HG02852 (cell line): ENCODE results near the gene HSP90AA1.
"Not testable (repeated sequence)": the region's sequence is repeated elsewhere in the genome, so short reads cannot be mapped to it uniquely, and the experiment has no call there.

Source experiments
- ATAC-seq: cut with Tn5 transposase; IDR thresholded peaks from one replicate; pipeline ENCODE4 v1.9.1; 2021; ENCODE audit warnings: mild to moderate bottlenecking, moderate library complexity; ENCODE audit not compliant: unreplicated experiment

The HSP90AA1 gene

DNA sequence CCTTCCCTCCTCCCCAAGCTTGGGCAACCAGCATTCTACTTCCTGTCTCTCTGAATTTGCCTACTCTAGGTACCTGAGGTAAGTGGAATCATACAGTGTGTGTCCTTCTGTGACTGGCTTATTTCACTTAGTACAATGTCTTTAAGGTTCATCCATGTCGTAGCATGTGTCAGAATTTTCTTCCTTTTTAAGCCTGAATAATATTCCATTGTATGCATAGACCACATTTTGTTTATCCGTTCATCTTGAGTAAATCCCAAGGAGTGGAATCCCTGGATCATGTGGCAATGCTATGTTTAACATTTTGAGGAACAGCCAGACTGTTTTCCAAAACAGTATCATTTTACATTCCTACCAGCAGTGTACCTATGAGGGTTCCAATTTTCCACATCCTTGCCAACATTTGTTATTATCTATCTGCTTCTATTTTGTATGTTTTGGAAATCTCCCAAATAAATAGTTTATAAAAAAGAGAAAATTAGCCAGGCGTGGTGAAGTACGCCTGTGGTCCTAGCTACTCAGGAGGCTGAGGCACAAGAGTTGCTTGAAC, 12.4 kb downstream of the HSP90AA1 start:
- ATAC-seq = no peak

GRCh38 chr14:102071283-102071998, 15.4 kb downstream of the HSP90AA1 start:
- ATAC-seq = no peak

DNA sequence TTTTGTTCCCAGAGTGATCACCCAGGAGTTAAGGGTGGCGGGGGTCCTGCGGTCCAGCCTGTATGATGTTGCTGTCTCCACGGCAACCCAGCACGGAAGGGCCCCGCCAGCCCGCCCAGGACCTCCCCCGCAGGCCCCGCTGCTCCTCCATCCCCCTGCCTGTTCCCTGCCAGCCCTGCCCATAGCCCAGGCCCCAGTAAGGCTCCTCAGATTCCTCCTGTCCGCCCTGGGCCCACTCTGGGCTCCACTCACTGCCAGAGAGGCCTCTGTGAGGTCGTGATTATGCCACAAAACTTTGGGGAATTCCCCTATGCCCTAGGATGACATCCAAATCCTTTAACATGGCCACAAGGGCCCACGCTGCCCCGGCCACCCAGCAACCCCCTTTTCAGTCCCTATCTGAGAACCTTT, 20.8 kb downstream of the HSP90AA1 start:
- no peak for ATAC-seq

DNA sequence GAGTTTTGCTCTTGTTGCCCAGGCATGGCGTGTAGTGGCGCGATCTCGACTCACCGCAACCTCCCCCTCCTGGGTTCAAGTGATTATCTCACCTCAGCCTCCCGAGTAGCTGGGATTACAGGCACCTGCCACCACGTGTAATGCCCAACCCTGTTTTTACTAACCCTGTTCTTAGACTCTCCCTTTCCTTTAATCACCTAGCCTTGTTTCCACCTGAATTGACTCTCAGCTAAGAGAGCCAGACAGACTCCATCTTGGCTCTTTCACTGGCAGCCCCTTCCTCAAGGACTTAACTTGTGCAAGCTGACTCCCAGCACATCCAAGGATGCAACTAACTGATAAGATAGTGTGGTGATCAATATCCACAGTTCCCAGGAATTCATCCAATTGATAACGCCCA, 22.3 kb downstream of the HSP90AA1 start:
- ATAC-seq = not testable (repeated sequence)

DNA sequence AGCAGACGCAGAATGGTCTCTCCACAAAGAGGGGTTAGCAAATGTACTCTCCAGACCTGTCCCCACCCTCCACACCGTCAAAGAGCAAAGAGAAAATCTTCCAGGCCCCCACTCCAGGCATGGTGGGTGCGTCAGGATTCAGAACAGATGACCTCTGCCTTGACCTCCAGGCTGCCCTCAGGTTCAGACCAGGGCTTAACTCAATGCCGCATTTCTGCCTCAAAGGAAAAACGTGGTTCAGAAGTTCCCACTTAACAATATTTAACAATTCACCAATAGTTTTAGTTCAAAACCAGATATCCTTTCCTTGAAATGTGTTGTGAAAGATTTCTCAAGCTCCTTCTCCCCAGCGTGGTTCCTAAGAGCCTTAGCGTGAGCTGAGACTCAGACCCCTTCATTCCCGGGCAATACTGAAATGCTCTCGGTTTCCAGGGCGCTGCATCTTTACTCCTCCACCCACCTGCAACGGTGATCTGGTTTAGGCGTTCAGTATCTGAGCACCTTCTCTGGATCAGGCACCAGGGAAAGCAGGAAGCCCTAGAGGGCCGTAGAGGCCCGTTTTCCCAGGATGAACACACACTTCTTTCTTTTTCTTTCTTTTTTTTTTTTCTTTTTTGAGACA, 22.9 kb downstream of the HSP90AA1 start:
- ATAC-seq = no peak

DNA sequence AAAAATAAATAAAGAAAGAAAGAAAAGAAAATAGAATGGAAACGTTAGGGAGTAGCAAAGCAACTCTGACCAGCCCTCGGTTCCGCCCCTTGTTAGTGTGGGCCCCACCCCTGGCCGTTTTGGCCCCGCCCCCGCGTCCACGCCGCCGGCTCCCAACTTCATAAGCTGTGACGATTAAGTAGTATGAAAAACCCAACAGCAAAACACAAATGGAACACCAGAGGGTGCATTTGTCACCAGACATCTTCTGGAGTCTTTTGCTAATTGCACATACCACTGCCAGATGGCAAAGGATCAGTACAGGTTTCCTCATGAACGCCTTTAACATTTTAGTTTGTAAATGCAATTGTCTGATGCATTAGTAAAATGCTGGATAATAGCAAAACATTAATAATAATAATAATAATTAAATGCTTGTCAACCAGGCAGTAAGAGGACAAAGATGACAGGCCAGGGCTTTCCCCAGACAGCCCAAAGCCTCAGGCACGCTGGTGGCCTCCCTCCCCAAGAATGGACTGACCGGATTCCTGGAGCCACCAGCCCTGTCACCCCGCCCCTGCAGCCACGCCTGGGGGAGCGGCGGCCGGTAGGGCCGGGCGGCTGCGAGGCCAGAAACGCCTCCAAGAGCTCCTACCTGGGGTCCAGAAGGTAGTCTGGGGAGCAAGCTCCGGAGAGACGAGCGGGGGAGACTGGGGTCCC, 23.6 kb downstream of the HSP90AA1 start:
- ATAC-seq = no peak

GRCh38 chr14:102058961-102059360, 27.9 kb downstream of the HSP90AA1 start:
- ATAC-seq = no peak

GRCh38 chr14:102058146-102058545, 28.7 kb downstream of the HSP90AA1 start:
- ATAC-seq = no peak

- no peak for ATAC-seq
Measured at GRCh38 chr14:102057480-102058114, 29.2 kb downstream of the HSP90AA1 start.

DNA sequence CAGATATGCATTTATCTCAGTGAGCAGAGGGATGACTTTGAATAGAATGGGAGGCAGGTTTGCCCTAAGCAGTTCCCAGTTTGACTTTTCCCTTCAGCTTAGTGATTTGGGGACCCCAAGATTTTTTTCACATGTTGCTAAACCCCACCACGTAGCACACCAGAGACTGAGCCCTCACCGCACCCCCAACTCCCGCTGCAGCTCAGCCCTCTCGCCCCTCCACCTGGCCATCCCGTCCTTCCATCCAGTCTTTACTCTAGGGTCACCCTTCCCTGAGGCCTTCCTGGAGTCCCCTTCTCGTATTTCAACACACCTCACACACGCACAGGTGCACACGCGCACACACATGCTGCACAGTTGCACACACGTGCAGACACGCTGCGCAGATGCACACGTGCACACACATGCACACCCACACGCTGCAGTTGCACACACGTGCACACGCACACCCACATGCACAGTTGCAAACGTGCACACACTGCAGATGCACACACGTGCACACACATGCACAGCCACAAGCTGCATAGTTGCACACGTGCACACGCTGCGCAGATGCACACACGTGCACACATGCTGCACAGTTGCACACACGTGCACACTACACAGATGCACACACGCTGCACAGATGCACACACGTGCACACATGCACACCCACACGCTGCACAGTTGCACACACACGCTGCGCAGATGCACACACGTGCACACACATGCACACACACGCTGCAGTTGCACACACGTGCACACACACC, 30.0 kb downstream of the HSP90AA1 start:
- ATAC-seq = no peak

GRCh38 chr14:102055181-102055901, 31.5 kb downstream of the HSP90AA1 start:
- no peak for ATAC-seq

- ATAC-seq = no peak
Measured at GRCh38 chr14:102052522-102052921, 34.3 kb downstream of the HSP90AA1 start.

DNA sequence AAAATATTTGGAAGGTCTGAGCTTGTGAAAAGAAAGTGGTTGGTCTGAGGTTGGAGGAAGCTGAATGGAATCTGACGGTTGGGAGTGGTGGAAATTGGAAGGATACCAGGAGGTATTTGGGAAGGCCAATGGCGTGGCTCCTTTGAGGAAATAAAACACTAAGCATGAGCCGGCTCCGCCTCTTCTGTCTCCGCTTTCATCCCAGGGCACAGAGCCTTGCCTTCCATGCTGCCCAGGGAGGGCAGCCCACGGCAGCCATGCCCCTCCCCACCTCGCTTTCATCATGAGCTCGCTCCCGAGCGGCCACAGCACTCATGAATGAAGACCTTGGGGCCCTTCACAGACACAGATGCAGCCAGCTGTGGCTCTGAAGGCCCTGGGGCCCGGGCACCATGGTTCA, 36.2 kb downstream of the HSP90AA1 start:
- no peak for ATAC-seq

DNA sequence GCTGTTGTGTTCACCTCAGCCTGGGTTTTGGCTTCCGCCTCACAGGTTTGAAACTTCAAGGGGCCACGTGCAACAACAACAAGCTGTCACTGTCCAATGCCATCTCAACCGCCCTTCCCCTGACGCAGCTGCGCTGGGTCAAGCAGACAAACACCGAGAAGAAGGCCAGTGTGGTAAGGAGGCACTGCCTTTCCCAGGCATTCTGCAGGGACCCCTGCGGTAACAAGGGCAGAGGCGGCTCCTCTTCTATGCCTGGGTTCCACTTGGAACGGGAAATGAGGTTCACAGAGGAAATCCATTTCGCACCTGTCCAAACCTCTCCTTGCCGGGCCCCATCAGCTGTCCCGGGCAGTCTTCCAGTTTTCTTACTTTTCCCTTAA, 36.8 kb downstream of the HSP90AA1 start:
- no peak for ATAC-seq

DNA sequence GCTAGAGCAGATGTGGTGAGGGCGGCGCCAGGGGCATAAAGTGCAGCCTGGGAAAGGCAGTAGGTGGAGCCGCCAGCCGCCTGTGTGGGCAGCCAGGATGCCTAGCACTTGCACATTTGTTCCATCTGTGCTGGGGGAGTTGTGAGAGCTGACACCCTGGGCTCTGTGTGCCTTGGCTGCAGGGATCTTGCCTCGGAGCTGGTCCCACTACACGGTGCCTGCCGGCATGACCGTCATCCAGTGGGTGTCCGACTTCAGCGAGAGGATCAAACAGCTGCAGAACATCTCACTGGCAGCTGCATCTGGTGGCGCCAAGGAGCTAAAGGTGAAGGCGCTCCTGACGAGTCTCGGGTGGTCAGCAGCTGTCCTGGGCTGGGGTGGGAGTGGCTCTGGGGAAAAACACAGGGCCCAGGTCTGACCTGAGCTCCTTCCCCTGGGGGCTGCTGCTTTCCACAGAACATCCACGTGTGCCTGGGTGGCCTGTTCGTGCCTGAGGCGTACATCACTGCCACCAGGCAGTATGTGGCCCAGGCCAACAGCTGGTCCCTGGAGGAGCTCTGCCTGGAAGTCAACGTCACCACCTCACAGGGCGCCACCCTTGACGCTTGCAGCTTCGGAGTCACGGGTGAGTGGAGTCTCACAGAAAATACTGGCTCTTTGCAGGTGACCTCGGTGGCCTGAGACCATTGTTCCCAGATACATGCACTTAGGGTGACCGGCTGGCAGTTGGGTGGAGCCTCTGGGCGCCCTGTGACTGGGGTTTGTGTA, 37.4 kb downstream of the HSP90AA1 start:
- no peak for ATAC-seq

DNA sequence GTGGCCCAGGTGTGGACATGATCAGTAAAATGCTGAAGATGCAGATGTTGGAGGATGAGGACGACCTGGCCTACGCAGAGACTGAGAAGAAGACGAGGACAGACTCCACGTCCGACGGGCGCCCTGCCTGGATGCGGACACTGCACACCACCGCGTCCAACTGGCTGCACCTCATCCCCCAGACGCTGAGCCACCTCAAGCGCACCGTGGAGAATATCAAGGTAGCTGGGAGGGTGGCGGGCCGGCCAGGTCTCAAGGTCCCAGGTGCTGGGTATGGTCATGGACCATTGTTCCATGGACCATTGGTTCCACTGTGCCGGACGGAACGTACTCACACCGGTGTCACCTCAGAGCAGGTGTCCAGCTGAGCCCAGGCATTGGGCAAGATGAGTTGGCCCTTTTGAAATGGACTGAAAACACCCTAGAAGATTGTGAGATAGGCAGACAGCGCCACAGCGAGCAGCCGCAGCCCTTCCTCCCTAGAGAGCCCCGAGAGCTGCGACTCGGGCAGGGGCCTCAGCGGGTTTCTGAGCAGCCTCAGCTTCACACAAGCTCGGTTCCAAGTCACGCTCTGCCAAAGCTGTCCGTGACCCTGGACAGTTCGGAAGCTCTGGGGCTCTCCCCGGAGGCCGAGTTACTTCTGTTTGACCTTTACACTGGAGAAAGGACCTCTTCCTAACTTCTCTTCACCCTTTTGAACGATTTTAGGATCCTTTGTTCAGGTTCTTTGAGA, 38.9 kb downstream of the HSP90AA1 start:
- no peak for ATAC-seq

- ATAC-seq = no peak
Measured at GRCh38 chr14:102046337-102047278, 40.2 kb downstream of the HSP90AA1 start.
